ENCODE measurements around the gene PCDHB5.

- TF ChIP-seq CTCF (conservative IDR thresholded peaks at IDR 0.05) (peak; percentile 72), ZFX (IDR thresholded peaks at IDR 0.05) (no peak)
Observed at GRCh38 chr5:141149812-141150211, 14.8 kb downstream of the PCDHB5 start, which contains the start of gene PCDHB6.
